Spleen (tissue), 11 donors: Measurements from ENCODE around the gene APOBEC3C. TPM values are rescaled to one million over a fixed set of nuclear protein-coding genes. Genes with fewer than 3 reads are reported as not detected.
"Not testable (repeated sequence)": the region's sequence is repeated elsewhere in the genome, so short reads cannot be mapped to it uniquely, and the experiment has no call there.

ENCODE experiments used
- DNase-seq: peaks from one replicate; pipeline ENCODE4 v3.0.0-alpha.2; 2020
- H3K27ac ChIP-seq, 8 donors: fragments of 200-600 bp; sonication (generic) in 7 of 8; 1 replicate in 4 of 8; 2 replicates in 4 of 8; pipeline versions ENCODE4 v1.5.0 to v1.8.0; 2016 to 2021; ENCODE audit warnings: inconsistent platforms in 4 of 8, mild to moderate bottlenecking in 4 of 8, moderate library complexity in 1 of 8
- H3K27me3 ChIP-seq, 7 donors: fragments of 200-600 bp; sonication (generic) in 6 of 7; replicated peaks in 1 of 7; 1 replicate in 4 of 7; 2 replicates in 3 of 7; pipeline versions ENCODE4 v1.5.0 to v1.8.0; 2016 to 2021; ENCODE audit warnings: inconsistent platforms in 3 of 7, mild to moderate bottlenecking in 1 of 7
- H3K36me3 ChIP-seq, 6 donors: fragments of 200-600 bp; sonication (generic) in 5 of 6; 1 replicate in 4 of 6; 2 replicates in 2 of 6; pipeline versions ENCODE4 v1.5.0 to v1.8.0; 2016 to 2021; ENCODE audit warnings: inconsistent platforms in 2 of 6
- H3K4me1 ChIP-seq, 6 donors: fragments of 200-600 bp; sonication (generic) in 5 of 6; 1 replicate in 3 of 6; 2 replicates in 3 of 6; pipeline versions ENCODE4 v1.5.0 to v1.8.0; 2016 to 2021; ENCODE audit warnings: inconsistent platforms in 3 of 6
- H3K4me3 ChIP-seq, 8 donors: fragments of 200-600 bp; sonication (generic) in 7 of 8; 1 replicate in 4 of 8; 2 replicates in 4 of 8; pipeline versions ENCODE4 v1.5.0 to v1.8.0; 2016 to 2021; ENCODE audit warnings: inconsistent platforms in 4 of 8, mild to moderate bottlenecking in 4 of 8, moderate library complexity in 2 of 8
- H3K9me3 ChIP-seq, 8 donors: fragments of 200-600 bp; sonication (generic) in 7 of 8; 1 replicate in 4 of 8; 2 replicates in 4 of 8; pipeline versions ENCODE4 v1.5.0 to v1.8.0; 2016 to 2021; ENCODE audit warnings: inconsistent platforms in 4 of 8
- CTCF ChIP-seq, 11 experiments: fragments of 200-600 bp in 7 of 11; fragments of 450-650 bp in 4 of 11; sonication (generic) in 4 of 11; IDR thresholded peaks in 8 of 11; conservative IDR thresholded peaks in 3 of 11; 1 replicate in 7 of 11; 2 replicates in 4 of 11; pipeline versions ENCODE4 v1.4.0 to v1.8.0; 2016 to 2021; ENCODE audit warnings: antibody characterized with exemption in 11 of 11, inconsistent platforms in 4 of 11, mild to moderate bottlenecking in 1 of 11
- POLR2A ChIP-seq, 3 donors: fragments of 450-650 bp; IDR thresholded peaks; one replicate each; pipeline ENCODE4 v1.5.1; 2017; ENCODE audit warnings: antibody characterized with exemption in 3 of 3, mild to moderate bottlenecking in 1 of 3
- POLR2AphosphoS5 ChIP-seq, 3 donors: sonication (generic); formaldehyde crosslinking; IDR thresholded peaks; one replicate each; pipeline ENCODE4 v1.5.1; 2017; ENCODE audit warnings: antibody characterized with exemption in 3 of 3
- WGBS, 5 donors: extraction: QIAGEN DNeasy Blood & Tissue Kit in 3 of 5; methylation state at CpG; one replicate each; pipeline versions ENCODE4 v1.1.5 to v1.1.7; 2013 to 2018; 5-methylcytosine and 5-hydroxymethylcytosine counted together
- intact Hi-C: fragments of 100-400 bp; cut with DNase I; formaldehyde crosslinking; loops from one replicate; pipeline ENCODE4 v1.15.0; 2023; ENCODE audit warnings: low total_unique reads
- polyA plus RNA-seq, 3 donors: library from polyadenylated mRNA; stranded (reverse); fragments of 200-250 nt; gene quantifications; one replicate each; pipeline ENCODE4 v1.2.1, GENCODE V29; 2013
- total RNA-seq, 7 donors: library from RNA; depleted of rRNA in 3 of 7; stranded (reverse); fragments of >200 nt in 3 of 7; fragmentation: NEBNext Ultra II Directional in 4 of 7; extraction: Animal tissue kit (Norgen Biotek cat#: 25700) in 4 of 7; gene quantifications; one replicate each; pipeline versions ENCODE4 v1.1.0 to v1.2.1, GENCODE V29; 2016 to 2021
- donor health status: healthy with polysubstance abuse.
- donor health status: DM: no; HTN: no; CAD: no; lungs with moderate emphysema.
- donor health status: DM: no; HTN: no; CAD: no.
- donor health status: Bipolar disorder and iron deficiency.
- donor health status: healthy.
- donor health status: DM: no; HTN: no; CAD: no.
- donor health status: DM: yes; HTN: yes; CAD: no.

The APOBEC3C gene
- total and polyA plus RNA-seq, 10 donors = 23.5 to 72.4 (median 49.7) TPM

GRCh38 chr22:39030705-39031104, 16.6 kb downstream of the APOBEC3C start:
- TF ChIP-seq POLR2A (IDR thresholded peaks at IDR 0.05) (no peak), POLR2AphosphoS5 (IDR thresholded peaks at IDR 0.05) (no peak), CTCF (IDR thresholded peaks at IDR 0.05 in 8 of 11, conservative IDR thresholded peaks at IDR 0.05 in 3 of 11) (no peak)
- H3K4me1 ChIP-seq = peaks cover 0 to 14% (median 0%) of the 10 kb centered on the region in 6 donors
- H3K27ac ChIP-seq = no peak overlapping the region
- no peaks in the 10 kb centered on the region for H3K9me3 ChIP-seq
- intact Hi-C loops = no loop called here
- DNase-seq = no peak
- peaks cover 0 to 33% (median 3%) of the 10 kb centered on the region in 6 donors for H3K36me3 ChIP-seq
- no peak overlapping the region for H3K4me3 ChIP-seq
- H3K27me3 ChIP-seq = no peaks in the 10 kb centered on the region
- 88 to 92% (median 88%) methylated on average over 14 of the region's 14 CpGs for WGBS, 5 donors

GRCh38 chr22:39031434-39032295, 17.6 kb downstream of the APOBEC3C start:
- intact Hi-C loops, H3K9me3 ChIP-seq, H3K4me3 ChIP-seq, H3K27me3 ChIP-seq, H3K27ac ChIP-seq, DNase-seq: not testable (repeated sequence)
- Histone ChIP-seq H3K4me1 (peaks cover 0 to 17% (median 0%) of the 10 kb centered on the region in 6 donors), H3K36me3 (peaks cover 0 to 24% (median 0%) of the 10 kb centered on the region in 6 donors)
- WGBS, 5 donors = 79 to 89% (median 86%) methylated on average over 14 to 17 of the region's 18 CpGs

- 39 to 62% (median 56%) methylated on average over 2 of the region's 2 CpGs for WGBS, 5 donors
- H3K27me3 ChIP-seq, H3K4me3 ChIP-seq, H3K9me3 ChIP-seq, DNase-seq, H3K27ac ChIP-seq, intact Hi-C loops: not testable (repeated sequence)
- Histone ChIP-seq H3K36me3 (peaks cover 0 to 12% (median 0%) of the 10 kb centered on the region in 6 donors), H3K4me1 (peaks cover 7 to 41% (median 18%) of the 10 kb centered on the region in 6 donors)
Measured at GRCh38 chr22:39037071-39037470, 23.0 kb downstream of the APOBEC3C start.

- peak overlapping the region; percentile 51 to 97 (median 90) for H3K27ac ChIP-seq
- no peaks in the 10 kb centered on the region for H3K27me3 ChIP-seq
- peak overlapping the region in 4 of 8 donors; percentile 58 to 76 (median 66) for H3K4me3 ChIP-seq
- peaks cover 12 to 62% (median 27%) of the 10 kb centered on the region in 6 donors for H3K4me1 ChIP-seq
- H3K36me3 ChIP-seq = peaks cover 0 to 19% (median 7%) of the 10 kb centered on the region in 6 donors
- WGBS, 5 donors = 89 to 95% (median 93%) methylated on average over 18 to 19 of the region's 19 CpGs
- intact Hi-C loops = no loop called here
- no peaks in the 10 kb centered on the region for H3K9me3 ChIP-seq
- no peak for TF ChIP-seq POLR2A (IDR thresholded peaks at IDR 0.05)
- no peak for TF ChIP-seq CTCF (IDR thresholded peaks at IDR 0.05 in 8 of 11, conservative IDR thresholded peaks at IDR 0.05 in 3 of 11)
- TF ChIP-seq POLR2AphosphoS5 (IDR thresholded peaks at IDR 0.05) = no peak
- DNase-seq = no peak
Measured at GRCh38 chr22:39039306-39040126, 25.5 kb downstream of the APOBEC3C start.

- H3K36me3 ChIP-seq = peaks cover 0 to 22% (median 7%) of the 10 kb centered on the region in 6 donors
- intact Hi-C loops, H3K9me3 ChIP-seq, H3K27me3 ChIP-seq, DNase-seq: not testable (repeated sequence)
- peaks cover 12 to 67% (median 29%) of the 10 kb centered on the region in 6 donors for H3K4me1 ChIP-seq
- H3K27ac ChIP-seq = peak overlapping the region; percentile 51 to 97 (median 90)
- H3K4me3 ChIP-seq = peak overlapping the region in 7 of 8 donors; percentile 54 to 76 (median 60)
- WGBS, 5 donors = 22 to 36% (median 25%) methylated on average over 7 to 10 of the region's 14 CpGs
Measured at GRCh38 chr22:39040155-39040537, 26.1 kb downstream of the APOBEC3C start.
